Stimulated activated CD8-positive, alpha-beta memory T cell treated with anti-CD3 and anti-CD28 coated beads, Interleukin-12 subunit alpha, Interleukin-12 subunit beta, amount 100 ng/mL, for 1 hour (primary cell): Measurements from ENCODE around the gene SHANK3.

Experiments used
- DNase-seq: peaks from one replicate; pipeline ENCODE4 v3.0.0-alpha.2; 2020; ENCODE audit warnings: low read depth

The SHANK3 gene

GRCh38 chr22:50678218-50678650 lies 5.6 kb downstream of the SHANK3 start:
- no peak for DNase-seq

- DNase-seq = no peak
Measured at GRCh38 chr22:50678651-50679521, 6.3 kb downstream of the SHANK3 start.

- no peak for DNase-seq
Measured at GRCh38 chr22:50683086-50683993, 10.7 kb downstream of the SHANK3 start.

- DNase-seq = no peak
Measured at GRCh38 chr22:50683994-50684371, 11.4 kb downstream of the SHANK3 start.

GRCh38 chr22:50684501-50684900 lies 11.9 kb downstream of the SHANK3 start:
- no peak for DNase-seq

GRCh38 chr22:50684986-50685385 lies 12.4 kb downstream of the SHANK3 start:
- no peak for DNase-seq

GRCh38 chr22:50686794-50687193 lies 14.2 kb downstream of the SHANK3 start:
- DNase-seq = no peak

GRCh38 chr22:50687829-50688228 lies 15.2 kb downstream of the SHANK3 start:
- DNase-seq = no peak

- DNase-seq = no peak
Measured at GRCh38 chr22:50688448-50688847, 15.8 kb downstream of the SHANK3 start.

- DNase-seq = no peak
Measured at GRCh38 chr22:50691521-50691920, 18.9 kb downstream of the SHANK3 start.

GRCh38 chr22:50693462-50693861 lies 20.8 kb downstream of the SHANK3 start:
- no peak for DNase-seq

GRCh38 chr22:50694099-50694605 lies 21.5 kb downstream of the SHANK3 start:
- DNase-seq = no peak

GRCh38 chr22:50694766-50695420 lies 22.3 kb downstream of the SHANK3 start:
- DNase-seq = no peak

GRCh38 chr22:50695421-50696250 lies 23.0 kb downstream of the SHANK3 start:
- DNase-seq = no peak

GRCh38 chr22:50696251-50696798 lies 23.7 kb downstream of the SHANK3 start:
- no peak for DNase-seq

- DNase-seq = no peak
Measured at GRCh38 chr22:50696799-50697561, 24.4 kb downstream of the SHANK3 start.

GRCh38 chr22:50697667-50698506 lies 25.3 kb downstream of the SHANK3 start:
- no peak for DNase-seq

- DNase-seq = no peak
Measured at GRCh38 chr22:50698546-50698945, 25.9 kb downstream of the SHANK3 start.
